HFF-Myc (cell line): ENCODE data around the gene PPRC1.

Experiments
- DNase-seq: peaks from one replicate; pipeline ENCODE4 v3.0.0-alpha.2; 2011; ENCODE audit warnings: low read depth; ENCODE audit errors: extremely low read depth
- H3K4me3 ChIP-seq: replicated peaks from 2 replicates; pipeline ENCODE4 v1.5.1; 2011; ENCODE audit warnings: low read depth, mild to moderate bottlenecking, control low read depth, low read length
- CTCF ChIP-seq: IDR thresholded peaks from 2 replicates; pipeline ENCODE4 v1.5.1; 2012; ENCODE audit warnings: mild to moderate bottlenecking, low read depth, low read length, control low read depth; ENCODE audit errors: missing control alignments

The PPRC1 gene

GRCh38 chr10:102113261-102113955, 19.4 kb upstream of the PPRC1 start:
- TF ChIP-seq CTCF = no peak
- DNase-seq = no peak
- peak overlapping the region; percentile 88 for H3K4me3 ChIP-seq

- peak overlapping the region; percentile 88 for H3K4me3 ChIP-seq
- TF ChIP-seq CTCF = no peak
- no peak for DNase-seq
Measured at GRCh38 chr10:102113956-102114857, 18.6 kb upstream of the PPRC1 start.

- TF ChIP-seq CTCF = no peak
- H3K4me3 ChIP-seq = peak overlapping the region; percentile 88
- no peak for DNase-seq
Measured at GRCh38 chr10:102114861-102115618, 17.8 kb upstream of the PPRC1 start.

DNA sequence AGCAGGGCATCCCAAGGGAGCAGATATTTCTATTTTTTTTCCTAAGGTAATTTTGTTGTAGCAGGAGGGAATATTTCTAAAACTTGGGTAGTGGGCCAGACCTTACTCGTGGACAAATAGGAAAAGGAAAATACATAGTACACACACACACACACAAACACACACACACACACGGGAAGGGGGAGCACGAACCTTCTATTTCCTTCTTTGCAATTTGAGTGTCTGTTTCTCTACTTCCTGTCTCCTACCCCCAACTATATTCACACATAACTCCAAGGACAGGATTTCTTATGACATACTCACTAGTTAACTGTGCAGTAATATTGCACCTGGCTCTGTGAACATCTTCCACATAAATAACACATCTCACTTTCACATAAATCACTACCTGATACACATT, 17.1 kb upstream of the PPRC1 start:
- H3K4me3 ChIP-seq = peak overlapping the region; percentile 88; the same call in 1 of the 2 replicates
- no peak for TF ChIP-seq CTCF
- DNase-seq = no peak

- no peak for DNase-seq
- H3K4me3 ChIP-seq = peak overlapping the region; percentile 80
- TF ChIP-seq CTCF = no peak
Measured at GRCh38 chr10:102116656-102117055, 16.2 kb upstream of the PPRC1 start.

DNA sequence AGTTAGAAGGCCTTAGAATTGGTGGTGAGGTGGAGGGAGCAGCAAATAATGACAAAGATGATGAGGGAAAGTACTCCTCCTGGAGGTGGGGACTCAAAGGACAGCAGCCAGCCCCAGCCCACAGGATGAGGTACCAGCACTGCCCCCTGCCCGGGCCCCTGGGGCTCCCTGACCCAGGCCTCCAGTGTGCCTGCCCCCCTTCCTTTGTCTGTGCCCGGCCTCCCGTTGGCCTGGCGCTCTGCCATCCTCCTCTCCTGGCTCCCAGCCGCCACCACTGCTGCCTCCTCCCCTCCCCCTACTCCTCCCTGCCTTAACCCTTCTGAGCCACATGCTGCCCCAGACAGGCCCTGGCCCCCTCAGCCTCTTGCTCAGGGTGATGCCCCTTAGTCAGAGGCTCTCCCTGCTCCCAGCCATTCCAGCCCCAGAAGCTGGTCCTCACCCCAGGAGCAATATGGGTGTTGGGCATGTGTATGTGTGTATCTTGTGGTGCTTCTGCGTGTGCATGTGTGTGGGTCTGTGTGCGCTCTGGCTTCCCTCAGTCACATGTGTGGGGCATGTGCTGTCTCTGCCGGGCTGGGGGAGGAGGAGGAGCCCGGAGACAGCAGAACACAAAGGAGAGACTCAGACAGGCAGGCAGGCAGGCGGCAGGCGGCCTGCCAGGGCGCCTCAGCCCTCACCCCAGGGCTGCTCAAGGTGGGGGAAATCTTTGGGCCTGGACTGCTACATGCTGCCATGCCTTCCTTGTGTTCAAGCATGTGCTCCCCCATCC, 15.3 kb upstream of the PPRC1 start:
- peak; percentile 36 for TF ChIP-seq CTCF
- DNase-seq = peak; percentile 78
- H3K4me3 ChIP-seq = peak overlapping the region; percentile 80
